HUDEP-2 (cell line): ENCODE data around the gene OR4F6.
A peak's percentile ranks its signal among the peaks of the same experiment; 100 is the strongest.
"Not testable (repeated sequence)": the region's sequence is repeated elsewhere in the genome, so short reads cannot be mapped to it uniquely, and the experiment has no call there.

ENCODE experiments used
- DNase-seq, 76 experiments: peaks; one replicate each; lab custom pipeline; 2025; ENCODE audit not compliant: unreplicated experiment in 76 of 76; lab: John Stamatoyannopoulos, UW

The OR4F6 gene, protein sequence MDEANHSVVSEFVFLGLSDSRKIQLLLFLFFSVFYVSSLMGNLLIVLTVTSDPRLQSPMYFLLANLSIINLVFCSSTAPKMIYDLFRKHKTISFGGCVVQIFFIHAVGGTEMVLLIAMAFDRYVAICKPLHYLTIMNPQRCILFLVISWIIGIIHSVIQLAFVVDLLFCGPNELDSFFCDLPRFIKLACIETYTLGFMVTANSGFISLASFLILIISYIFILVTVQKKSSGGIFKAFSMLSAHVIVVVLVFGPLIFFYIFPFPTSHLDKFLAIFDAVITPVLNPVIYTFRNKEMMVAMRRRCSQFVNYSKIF

GRCh38 chr15:101803209-101803608 lies at the start of gene OR4F6:
OR4F6 (plus strand) TSS chr15:101803509; CDS start chr15:101805720, 2,211 bp downstream.
- no peak for DNase-seq

- DNase-seq: not testable (repeated sequence)
Measured at GRCh38 chr15:101764669-101765339, 38.5 kb upstream of the OR4F6 start.

DNA sequence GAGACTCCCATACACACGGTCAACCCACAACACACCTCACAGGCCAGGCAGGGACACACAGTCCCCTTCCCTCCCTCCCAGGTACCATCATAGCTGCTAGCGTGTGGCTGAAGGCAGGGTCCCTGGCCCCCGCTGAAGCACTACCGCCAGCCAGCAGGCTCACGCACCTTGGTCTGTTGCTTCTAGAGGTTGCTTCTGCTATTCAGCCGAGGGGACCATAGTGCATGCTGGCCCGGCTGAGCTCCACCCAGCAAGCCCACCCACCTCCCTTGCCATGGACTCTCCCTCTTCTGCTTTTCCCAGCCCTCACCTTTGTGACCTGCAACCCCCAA lies 38.0 kb upstream of the OR4F6 start:
- not testable (repeated sequence) for DNase-seq

DNA sequence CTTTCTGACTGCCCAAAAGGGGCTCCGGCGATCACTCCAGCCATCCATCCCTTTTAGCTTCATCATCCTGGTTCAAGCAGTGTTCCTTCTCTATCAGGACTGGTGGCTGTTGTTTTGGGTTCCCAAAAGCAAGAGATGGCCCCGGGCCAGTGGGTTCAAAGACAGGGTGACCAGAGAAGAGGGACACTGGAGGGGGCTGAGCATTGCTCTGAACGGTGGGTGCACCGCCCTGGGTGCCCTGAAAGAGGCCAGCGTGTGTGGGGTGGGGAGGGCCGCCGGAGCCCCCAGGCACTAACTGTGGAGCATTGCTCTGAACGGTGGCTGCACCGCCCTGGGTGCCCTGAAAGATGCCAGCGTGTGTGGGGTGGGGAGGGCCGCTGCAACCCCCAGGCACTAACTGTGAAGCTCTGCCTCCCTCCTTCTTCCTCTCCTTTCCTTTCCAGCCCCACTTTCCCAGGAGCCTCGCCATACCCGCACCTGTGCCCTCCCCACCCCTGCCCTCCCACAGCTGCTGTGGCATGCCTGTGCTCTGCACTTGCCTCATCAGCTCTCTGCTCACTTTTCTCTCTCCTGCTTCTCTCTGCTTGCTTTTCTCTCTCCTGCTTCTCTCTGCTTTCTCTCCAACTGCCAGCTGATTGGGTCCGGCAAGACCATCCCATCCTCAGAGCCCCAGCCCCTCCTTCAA lies 37.4 kb upstream of the OR4F6 start:
- DNase-seq: no peak

DNA sequence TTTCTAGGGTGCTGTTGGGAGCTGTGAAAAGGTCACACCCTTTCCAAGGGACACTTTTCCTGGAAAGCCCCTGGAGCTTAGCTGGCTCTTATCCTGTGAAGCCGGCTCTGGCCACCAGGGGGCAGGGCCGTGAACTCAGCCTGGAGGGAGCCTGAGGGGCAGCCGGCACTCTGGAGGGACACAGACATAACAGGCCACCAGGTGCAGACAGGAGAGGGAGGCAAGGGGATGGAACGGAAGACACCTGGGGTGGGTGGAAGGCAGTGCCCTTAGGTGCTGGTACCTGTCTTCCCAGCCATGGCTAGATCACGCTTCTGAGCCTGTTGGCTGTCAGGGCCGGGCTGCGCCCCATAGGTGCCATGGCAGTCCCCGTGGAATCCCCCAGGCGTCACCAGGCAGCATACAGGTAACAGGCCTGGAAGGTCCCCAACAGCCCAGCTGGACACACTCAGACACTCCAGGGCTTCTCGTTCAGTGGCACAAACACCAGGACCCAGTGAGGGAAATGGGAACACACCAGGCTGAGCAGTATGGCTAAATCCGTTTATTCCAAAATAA lies 36.1 kb upstream of the OR4F6 start:
- not testable (repeated sequence) for DNase-seq

GRCh38 chr15:101772921-101773320 lies 30.4 kb upstream of the OR4F6 start:
- no peak for DNase-seq

DNA sequence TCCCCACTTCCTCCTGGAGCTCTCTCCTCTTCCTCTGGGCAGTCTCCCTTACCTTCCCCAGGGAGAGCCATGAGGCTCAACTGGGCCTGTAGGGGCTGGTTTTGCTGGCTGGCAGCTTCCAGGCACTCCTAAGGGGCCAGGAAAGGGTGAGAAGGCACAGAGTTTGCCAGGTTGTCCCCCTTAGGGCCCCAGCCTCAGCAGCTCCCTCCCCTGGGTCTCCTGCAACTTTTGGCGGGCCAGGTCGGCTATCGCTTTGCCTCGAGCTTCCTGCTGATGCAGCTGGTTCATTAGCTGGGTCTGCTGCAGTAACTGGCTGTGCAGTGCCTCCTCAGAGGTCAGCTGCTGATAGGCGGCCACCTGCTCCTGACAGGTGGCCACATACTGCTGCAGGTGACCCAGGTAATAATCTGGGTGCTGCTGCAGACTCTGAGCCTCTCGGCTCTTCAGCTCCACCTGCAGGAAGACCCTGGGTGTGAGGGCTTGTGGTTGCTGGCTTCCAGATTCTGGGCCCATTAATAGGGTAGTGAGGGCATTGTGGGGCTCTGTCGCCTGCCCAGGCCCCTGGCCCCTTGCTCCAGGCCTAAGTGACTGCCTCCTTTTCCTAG lies 29.7 kb upstream of the OR4F6 start:
- peak in 7 of 76 experiments; percentile 1 to 17 (median 5) for DNase-seq

DNA sequence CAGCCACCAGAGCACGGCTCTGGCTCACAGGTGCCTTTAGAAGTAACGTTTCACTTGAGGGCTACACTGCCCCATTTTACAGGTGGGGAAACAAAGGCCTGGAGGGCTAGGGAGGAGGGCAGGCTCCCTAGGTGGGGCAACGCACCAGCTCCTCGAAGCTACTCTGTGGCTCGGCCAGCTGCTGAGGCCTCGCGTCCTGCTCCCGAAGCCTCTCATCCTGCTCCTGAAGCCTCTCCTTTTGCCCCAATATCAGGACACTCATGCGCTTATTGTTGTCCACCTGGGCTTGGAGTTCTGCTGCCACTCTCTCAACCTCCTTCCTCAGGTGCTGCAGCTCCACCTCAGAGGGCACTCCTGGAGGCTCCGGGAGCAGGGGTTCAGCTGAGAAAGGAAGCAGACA lies 28.2 kb upstream of the OR4F6 start:
- DNase-seq: no peak

- not testable (repeated sequence) for DNase-seq
Measured at GRCh38 chr15:101778576-101778975, 24.7 kb upstream of the OR4F6 start.

DNA sequence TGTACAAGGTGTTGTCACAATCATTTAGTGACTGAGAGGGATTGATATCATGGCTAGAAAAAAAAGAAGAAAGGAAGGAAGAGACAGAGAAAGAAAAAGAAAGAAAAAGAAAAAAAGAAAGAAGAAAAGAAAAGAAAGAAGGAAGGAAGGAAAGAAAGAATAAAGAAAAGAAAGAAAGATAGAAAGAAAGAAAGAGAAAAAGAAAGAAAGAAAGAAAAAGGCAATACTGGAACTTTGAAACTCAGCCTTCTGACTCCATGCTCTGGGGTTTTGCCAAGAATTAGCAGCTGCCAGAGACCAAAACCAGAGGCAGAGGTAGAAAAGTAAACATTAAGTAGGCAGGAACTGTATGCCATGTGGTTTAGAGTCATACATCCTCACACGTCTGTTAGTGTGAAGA lies 23.1 kb upstream of the OR4F6 start:
- not testable (repeated sequence) for DNase-seq

- DNase-seq: no peak
Measured at GRCh38 chr15:101781928-101782327, 21.4 kb upstream of the OR4F6 start.

DNA sequence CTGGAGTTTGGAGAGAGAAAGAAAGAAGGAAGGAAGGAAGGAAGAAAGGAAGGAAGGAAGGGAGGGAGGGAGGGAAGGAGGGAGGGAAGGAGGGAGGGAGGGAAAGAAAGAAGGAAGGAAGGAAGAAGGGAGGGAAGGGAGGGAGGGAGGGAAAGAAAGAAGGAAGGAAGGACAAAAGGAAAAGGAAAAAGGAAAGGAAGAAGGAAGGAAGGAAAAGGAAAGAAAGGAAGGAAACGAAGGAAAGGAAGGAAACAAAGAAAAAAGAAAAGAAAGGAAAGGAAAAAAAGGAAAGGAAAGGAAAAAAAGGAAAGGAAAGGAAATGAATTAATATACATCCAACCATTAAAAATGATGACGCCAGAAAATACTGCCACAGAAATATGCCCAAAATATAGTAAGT lies 18.7 kb upstream of the OR4F6 start:
- DNase-seq: no peak

- DNase-seq: not testable (repeated sequence)
Measured at GRCh38 chr15:101786422-101786821, 16.9 kb upstream of the OR4F6 start.

- DNase-seq: not testable (repeated sequence)
Measured at GRCh38 chr15:101788001-101788400, 15.3 kb upstream of the OR4F6 start.

GRCh38 chr15:101788503-101789269 lies 14.6 kb upstream of the OR4F6 start:
- DNase-seq: not testable (repeated sequence)

DNA sequence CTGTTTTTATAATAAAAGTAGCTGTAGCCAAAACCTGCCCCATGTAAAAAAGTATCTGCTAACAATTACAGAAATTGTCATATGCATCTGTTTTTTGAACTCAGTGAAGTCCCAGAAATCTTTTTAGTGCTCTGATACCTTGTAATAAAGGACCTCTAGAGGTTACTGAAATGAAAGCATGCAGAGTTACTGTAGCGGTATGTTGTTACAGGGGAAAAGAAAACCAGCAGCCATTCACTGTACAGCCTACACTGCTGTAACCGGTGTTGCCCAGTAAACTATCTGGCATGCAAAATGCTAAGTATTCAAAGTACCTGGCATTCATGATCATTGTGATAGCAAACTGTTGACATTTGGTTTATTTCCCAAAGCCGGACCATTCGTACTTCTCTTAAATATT lies 12.6 kb upstream of the OR4F6 start:
- DNase-seq: not testable (repeated sequence)

DNA sequence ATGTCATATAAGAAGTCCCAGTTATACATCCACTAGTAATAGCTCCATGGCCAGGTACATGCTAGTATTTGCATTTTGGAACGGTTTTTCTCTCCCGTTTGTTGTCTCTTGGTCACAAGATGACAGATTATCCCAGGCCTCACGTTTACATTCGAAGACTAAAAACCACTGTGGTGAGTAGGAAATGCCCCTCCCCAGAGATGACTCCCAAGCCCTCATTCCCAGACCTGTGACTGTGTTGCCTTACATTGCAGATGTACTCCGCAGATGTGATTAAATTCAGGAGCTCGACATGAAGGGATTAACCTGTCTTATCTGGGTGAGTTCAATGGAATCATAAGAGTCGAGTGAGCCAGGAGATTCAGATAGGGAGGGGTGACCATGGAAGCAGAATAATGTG lies 9.3 kb upstream of the OR4F6 start:
- not testable (repeated sequence) for DNase-seq

GRCh38 chr15:101795455-101795854 lies 7.9 kb upstream of the OR4F6 start:
- no peak for DNase-seq

GRCh38 chr15:101799665-101800064 lies 3.6 kb upstream of the OR4F6 start:
- no peak for DNase-seq

- no peak for DNase-seq
Measured at GRCh38 chr15:101801048-101801447, 2.3 kb upstream of the OR4F6 start.
